ENCODE data around the gene DFFB. TPM values are rescaled to one million over a fixed set of nuclear protein-coding genes. Genes with fewer than 3 reads are reported as not detected.

The DFFB gene
- total RNA-seq, 1 experiment from 2014 or later, result 9.0 TPM

- no peaks in the 10 kb centered on the region for H3K4me1 ChIP-seq (ENCODE audit: control insufficient read depth in 1 of 2, insufficient read depth in 2 of 2, low read length in 2 of 2)
- no peak for DNase-seq (ENCODE audit: low read depth, low spot score)
- no peak overlapping the region for H3K4me2 ChIP-seq (ENCODE audit: low read length)
- no peaks in the 10 kb centered on the region for H3K79me2 ChIP-seq (ENCODE audit: insufficient read depth, low read length)
- no peaks in the 10 kb centered on the region for H4K20me1 ChIP-seq (ENCODE audit: insufficient read depth)
- no TSS peak for BruUV-seq (replicated peaks)
- no peak for ATAC-seq
- intact Hi-C loops (cut with micrococcal nuclease), result no loop called here
- TF ChIP-seq TCF7L2 (IDR thresholded peaks at IDR 0.05; ENCODE audit: borderline replicate concordance, extremely low read depth, insufficient read depth, insufficient read length) (no peak), FOSL1 (IDR thresholded peaks at IDR 0.05; ENCODE audit: low read depth) (no peak), CEBPB (IDR thresholded peaks at IDR 0.05; ENCODE audit: low read depth) (no peak), ELF1 (IDR thresholded peaks at IDR 0.05; ENCODE audit: borderline replicate concordance, low read depth) (no peak), YY1 (IDR thresholded peaks at IDR 0.05; ENCODE audit: extremely low read depth, insufficient replicate concordance, low read depth, low read length) (no peak), SP1 (IDR thresholded peaks at IDR 0.05; ENCODE audit: low read depth) (no peak), ZBTB33 (IDR thresholded peaks at IDR 0.05; ENCODE audit: extremely low read depth, insufficient replicate concordance, low read length) (no peak), CBX3 (IDR thresholded peaks at IDR 0.05; ENCODE audit: low read depth) (no peak), CTCF (IDR thresholded peaks at IDR 0.05 in 2 of 3, conservative IDR thresholded peaks at IDR 0.05 in 1 of 3; ENCODE audit: borderline replicate concordance in 1 of 3, insufficient read depth in 1 of 3, low read depth in 2 of 3, low read length in 2 of 3) (no peak), POLR2AphosphoS5 (IDR thresholded peaks at IDR 0.05; ENCODE audit: low read depth, low read length) (no peak), ATF3 (IDR thresholded peaks at IDR 0.05) (no peak), EZH2 (IDR thresholded peaks at IDR 0.05) (no peak), JUND (IDR thresholded peaks at IDR 0.05) (no peak)
- H3K27me3 ChIP-seq (ENCODE audit: insufficient read depth, low read length), result no peaks in the 10 kb centered on the region
- RAD21 ChIA-PET (ENCODE audit: low non-redundant PET in 1 of 2, low total read pairs in 2 of 2, uncharacterized antibody in 2 of 2, unreplicated experiment in 2 of 2), result no interaction called here
- no peak overlapping the region for H3K9ac ChIP-seq (ENCODE audit: low read length)
- no peaks in the 10 kb centered on the region for H3K9me2 ChIP-seq (ENCODE audit: insufficient read depth)
- no peaks in the 10 kb centered on the region; a peak in 1 of 4 replicates for H3K9me3 ChIP-seq (ENCODE audit: control insufficient read depth in 1 of 2, insufficient read depth in 1 of 2, low read depth in 1 of 2, low read length in 2 of 2)
- peaks cover 0 to 11% of the 10 kb centered on the region in 2 experiments; a peak in 1 of 4 replicates for H3K36me3 ChIP-seq (ENCODE audit: control insufficient read depth in 1 of 2, insufficient read depth in 2 of 2, low read length in 2 of 2)
- no peak overlapping the region for H3K4me3 ChIP-seq (replicated peaks in 1 of 2; ENCODE audit: low read depth in 1 of 2, low read length in 2 of 2)
- H3K27ac ChIP-seq (ENCODE audit: low read depth, low read length), result no peak overlapping the region
- POLR2A ChIA-PET, result no interaction called here
- CTCF ChIA-PET, result no interaction called here
- no peak overlapping the region for H2AFZ ChIP-seq (ENCODE audit: low read depth, low read length, poor library complexity, severe bottlenecking)
These were observed 7.6 kb downstream of the DFFB start for GRCh38 chr1:3864884-3865283.
